HepG2 (cell line): ENCODE measurements around the gene SYT13. TPM values are rescaled to one million over a fixed set of nuclear protein-coding genes. Genes with fewer than 3 reads are reported as not detected.

Experiments
- ATAC-seq: fragments of 200-7000 bp; cut with Tn5 transposase; 3 replicates; pipeline ENCODE4 v1.9.1; 2020; ENCODE audit warnings: mild to moderate bottlenecking, moderate library complexity
- BruUV-seq: library from RNA; stranded (reverse); fragments of 400-500 nt; replicated peaks from 2 replicates; lab custom pipeline; 2021; lab: Mats Ljungman, UMichigan
- CTCF ChIA-PET: fragments of 300-600 bp; formaldehyde crosslinking; extraction: SDS; loops from one replicate; lab custom pipeline; 2021; ENCODE audit warnings: low total read pairs, inconsistent platforms, low intra/inter-chr PET ratio; lab: Yijun Ruan, JAX
- POLR2A ChIA-PET: fragments of 350-600 bp; sonication (Branson Sonifier 250); formaldehyde crosslinking; loops from one replicate; lab custom pipeline; 2020; ENCODE audit warnings: antibody characterized with exemption, inconsistent platforms; lab: Yijun Ruan, JAX
- DNase-seq: peaks from one replicate; pipeline ENCODE4 v3.0.0-alpha.2; 2015; ENCODE audit warnings: low spot score
- FAIRE-seq: peaks from 3 replicates; lab custom pipeline; 2011; peaks lifted over from hg19 to GRCh38; lab: Jason Lieb, UNC
- H2AFZ ChIP-seq: one replicate; pipeline ENCODE4 v1.6.1; 2011; ENCODE audit warnings: low read length, inconsistent platforms
- H3K27ac ChIP-seq: fragments of 300-600 bp; 3 replicates; pipeline ENCODE4 v1.8.0; 2011; ENCODE audit warnings: mixed run types, mild to moderate bottlenecking, mixed read lengths, low read length, inconsistent platforms; ENCODE audit not compliant: insufficient read depth; ENCODE audit errors: extremely low read length
- H3K27me3 ChIP-seq, 2 experiments: fragments of 200-600 bp in 1 of 2; 2 replicates in 1 of 2; 3 replicates in 1 of 2; pipeline versions ENCODE4 v1.6.0 to v1.8.0; 2011; ENCODE audit warnings: low read length in 2 of 2, mild to moderate bottlenecking in 2 of 2, moderate library complexity in 2 of 2, inconsistent platforms in 1 of 2; ENCODE audit not compliant: insufficient read depth in 2 of 2, control insufficient read depth in 1 of 2
- H3K36me3 ChIP-seq, 2 experiments: fragments of 200-600 bp in 1 of 2; replicated peaks in 1 of 2; 2 replicates in 1 of 2; 3 replicates in 1 of 2; pipeline versions ENCODE4 v1.5.1 to v1.8.0; 2011; ENCODE audit warnings: low read length in 2 of 2, inconsistent platforms in 1 of 2; ENCODE audit not compliant: insufficient read depth in 2 of 2, control insufficient read depth in 1 of 2
- H3K4me1 ChIP-seq: 2 replicates; pipeline ENCODE4 v1.5.1; 2012; ENCODE audit warnings: low read length, inconsistent platforms; ENCODE audit not compliant: insufficient read depth
- H3K4me2 ChIP-seq: 2 replicates; pipeline ENCODE4 v1.6.0; 2011; ENCODE audit warnings: low read depth, low read length, inconsistent platforms
- H3K4me3 ChIP-seq, 3 experiments: fragments of 200-600 bp in 1 of 3; sonication (generic), shearing (Covaris generic) in 1 of 3; replicated peaks in 1 of 3; 2 replicates each; pipeline ENCODE4 v1.5.1; 2011 to 2016; ENCODE audit warnings: low read length in 3 of 3, inconsistent platforms in 2 of 3, low read depth in 2 of 3, mild to moderate bottlenecking in 2 of 3, control low read depth in 1 of 3, mixed read lengths in 1 of 3; ENCODE audit not compliant: insufficient read depth in 1 of 3
- H3K79me2 ChIP-seq: one replicate; pipeline ENCODE4 v1.6.1; 2011; ENCODE audit warnings: low read length, inconsistent platforms; ENCODE audit not compliant: insufficient read depth
- H3K9ac ChIP-seq: 2 replicates; pipeline ENCODE4 v1.6.0; 2011; ENCODE audit warnings: mild to moderate bottlenecking, low read depth, low read length, inconsistent platforms; ENCODE audit not compliant: insufficient read depth
- H3K9me3 ChIP-seq: 2 replicates; pipeline ENCODE4 v1.5.1; 2012; ENCODE audit warnings: mild to moderate bottlenecking, low read length
- H4K20me1 ChIP-seq: 2 replicates; pipeline ENCODE4 v1.6.0; 2011; ENCODE audit warnings: inconsistent platforms, mild to moderate bottlenecking, low read length, moderate library complexity; ENCODE audit not compliant: insufficient read depth
- FLYWCH1 ChIP-seq: sonication (generic); formaldehyde crosslinking; IDR thresholded peaks from 2 replicates; pipeline ENCODE4 v1.8.1; 2023; ENCODE audit warnings: mild to moderate bottlenecking, missing genetic modification reagents
- KAT2B ChIP-seq: fragments of 150-350 bp; IDR thresholded peaks from 2 replicates; pipeline ENCODE4 v1.6.1; 2014; ENCODE audit warnings: low read depth, low read length, borderline replicate concordance
- MAX ChIP-seq: IDR thresholded peaks from 2 replicates; pipeline ENCODE4 v1.6.1; 2012; ENCODE audit warnings: inconsistent platforms
- MED8 ChIP-seq: sonication (generic); formaldehyde crosslinking; IDR thresholded peaks from 2 replicates; pipeline ENCODE4 v1.8.1; 2023; ENCODE audit warnings: mild to moderate bottlenecking, missing genetic modification reagents; ENCODE audit not compliant: insufficient replicate concordance
- NFKB2 ChIP-seq: sonication (generic); formaldehyde crosslinking; IDR thresholded peaks from 2 replicates; pipeline ENCODE4 v1.4.0; 2020; ENCODE audit warnings: missing genetic modification reagents, borderline replicate concordance
- POGK ChIP-seq: sonication (generic); formaldehyde crosslinking; conservative IDR thresholded peaks from 2 replicates; pipeline ENCODE4 v1.8.0; 2022; ENCODE audit warnings: mild to moderate bottlenecking, moderate library complexity, missing genetic modification reagents
- RBM39 ChIP-seq: fragments of 200-400 bp; formaldehyde crosslinking; IDR thresholded peaks from one replicate; pipeline ENCODE4 v1.6.1; 2018; ENCODE audit warnings: antibody characterized with exemption, mild to moderate bottlenecking, low read depth, low read length; ENCODE audit not compliant: poor library complexity, severe bottlenecking
- ZBTB44 ChIP-seq: sonication (generic); formaldehyde crosslinking; IDR thresholded peaks from 2 replicates; pipeline ENCODE4 v1.4.0; 2020; ENCODE audit warnings: missing genetic modification reagents
- ZNF317 ChIP-seq: sonication (generic); formaldehyde crosslinking; IDR thresholded peaks from 2 replicates; pipeline ENCODE4 v1.5.0; 2020; ENCODE audit warnings: mild to moderate bottlenecking, missing genetic modification reagents
- ZNF34 ChIP-seq: sonication (generic); formaldehyde crosslinking; IDR thresholded peaks from 2 replicates; pipeline ENCODE4 v1.4.0; 2020; ENCODE audit warnings: mild to moderate bottlenecking, missing genetic modification reagents, borderline replicate concordance
- ZNF367 ChIP-seq: sonication (generic); formaldehyde crosslinking; IDR thresholded peaks from 2 replicates; pipeline ENCODE4 v1.4.0; 2020; ENCODE audit warnings: missing genetic modification reagents, borderline replicate concordance
- ZNF446 ChIP-seq: sonication (generic); formaldehyde crosslinking; IDR thresholded peaks from 2 replicates; pipeline ENCODE4 v1.5.0; 2020; ENCODE audit warnings: mild to moderate bottlenecking, missing genetic modification reagents
- ZNF570 ChIP-seq: sonication (generic); formaldehyde crosslinking; IDR thresholded peaks from 2 replicates; pipeline ENCODE4 v1.4.0; 2020; ENCODE audit warnings: mild to moderate bottlenecking, missing genetic modification reagents, borderline replicate concordance
- ZNF761 ChIP-seq: sonication (generic); formaldehyde crosslinking; conservative IDR thresholded peaks from 2 replicates; pipeline ENCODE4 v1.4.0; 2020; ENCODE audit warnings: mild to moderate bottlenecking, missing genetic modification reagents
- ZNF792 ChIP-seq: IDR thresholded peaks from 2 replicates; pipeline ENCODE4 v1.6.1; 2016
- ZNF878 ChIP-seq: sonication (generic); formaldehyde crosslinking; IDR thresholded peaks from 2 replicates; pipeline ENCODE4 v1.8.1; 2023; ENCODE audit warnings: mild to moderate bottlenecking, missing genetic modification reagents, moderate library complexity
- WGBS: methylation state at CpG from one replicate; pipeline ENCODE4 v1.1.6; 2017; ENCODE audit warnings: low lambda C conversion rate; 5-methylcytosine and 5-hydroxymethylcytosine counted together
- in situ Hi-C: cut with HindIII; loops from 2 replicates; pipeline ENCODE4 v1.10.0; 2017; ENCODE audit warnings: low pct_unique_long_range_greater_than_20kb; ENCODE audit not compliant: extremely low pct_ligation_motif_present
- intact Hi-C: fragments of 100-400 bp; cut with micrococcal nuclease; formaldehyde crosslinking; loops from one replicate; pipeline ENCODE4 v1.10.0; 2022; ENCODE audit not compliant: unreplicated experiment
- polyA plus RNA-seq, 8 experiments: library from polyadenylated mRNA; depleted of rRNA in 3 of 8; stranded (reverse) in 7 of 8; unstranded in 1 of 8; fragments of >200 nt; fragmentation: Illumina TruSeq in 4 of 8; extraction: Trizol in 4 of 8; gene quantifications; 2 replicates each; pipeline versions ENCODE4 v1.2.1 to v1.2.3, GENCODE V29; 2011 to 2016; ENCODE audit warnings: low read depth in 4 of 8, missing spikeins in 1 of 8, mixed read lengths in 1 of 8; ENCODE audit not compliant: insufficient read depth in 1 of 8
- total RNA-seq, 5 experiments: library from RNA; depleted of rRNA; stranded (reverse); fragments of >200 nt; fragmentation: Illumina TruSeq; extraction: Trizol; gene quantifications; 2 replicates each; pipeline ENCODE4 v1.2.3, GENCODE V29; 2016; ENCODE audit warnings: low read depth in 1 of 5
- TF ChIP-seq, protein P1 (sequence below): fragments of 450-650 bp; IDR thresholded peaks from 2 replicates; pipeline ENCODE4 v1.6.1; 2017; ENCODE audit warnings: mild to moderate bottlenecking

The SYT13 gene
- total and polyA plus RNA-seq, 2 of the 13 experiments (the other 11 are each of a cell fraction or from before 2014, with no cell fraction given), result 0.02 to 0.13 TPM

- Histone ChIP-seq H3K9ac (no peak overlapping the region), H3K79me2 (no peaks in the 10 kb centered on the region), H2AFZ (no peak overlapping the region), H3K4me1 (no peaks in the 10 kb centered on the region), H3K27me3 (peaks cover 4 to 36% of the 10 kb centered on the region in 2 experiments; a peak in 3 of 5 replicates), H3K36me3 (no peaks in the 10 kb centered on the region), H3K9me3 (no peaks in the 10 kb centered on the region), H3K27ac (no peak overlapping the region), H4K20me1 (no peaks in the 10 kb centered on the region)
- BruUV-seq, result no TSS peak
- FAIRE-seq, result no peak
- in situ Hi-C loops, result no loop called here
- POLR2A ChIA-PET, result no interaction called here
- intact Hi-C loops, result no loop called here
- TF ChIP-seq KAT2B, result no peak
- no peak for TF ChIP-seq ZNF878 (CRISPR knock-in tag)
- TF ChIP-seq POGK, result no peak
- no peak for TF ChIP-seq ZNF446 (CRISPR knock-in tag)
- TF ChIP-seq ZNF317 (CRISPR knock-in tag), result no peak
- no peak for TF ChIP-seq ZNF761
- no peak for TF ChIP-seq ZNF367 (CRISPR knock-in tag)
- no peak for TF ChIP-seq ZNF792 (CRISPR knock-in tag)
- TF ChIP-seq RBM39, result no peak
- no peak for TF ChIP-seq NFKB2
- TF ChIP-seq, protein P1, sequence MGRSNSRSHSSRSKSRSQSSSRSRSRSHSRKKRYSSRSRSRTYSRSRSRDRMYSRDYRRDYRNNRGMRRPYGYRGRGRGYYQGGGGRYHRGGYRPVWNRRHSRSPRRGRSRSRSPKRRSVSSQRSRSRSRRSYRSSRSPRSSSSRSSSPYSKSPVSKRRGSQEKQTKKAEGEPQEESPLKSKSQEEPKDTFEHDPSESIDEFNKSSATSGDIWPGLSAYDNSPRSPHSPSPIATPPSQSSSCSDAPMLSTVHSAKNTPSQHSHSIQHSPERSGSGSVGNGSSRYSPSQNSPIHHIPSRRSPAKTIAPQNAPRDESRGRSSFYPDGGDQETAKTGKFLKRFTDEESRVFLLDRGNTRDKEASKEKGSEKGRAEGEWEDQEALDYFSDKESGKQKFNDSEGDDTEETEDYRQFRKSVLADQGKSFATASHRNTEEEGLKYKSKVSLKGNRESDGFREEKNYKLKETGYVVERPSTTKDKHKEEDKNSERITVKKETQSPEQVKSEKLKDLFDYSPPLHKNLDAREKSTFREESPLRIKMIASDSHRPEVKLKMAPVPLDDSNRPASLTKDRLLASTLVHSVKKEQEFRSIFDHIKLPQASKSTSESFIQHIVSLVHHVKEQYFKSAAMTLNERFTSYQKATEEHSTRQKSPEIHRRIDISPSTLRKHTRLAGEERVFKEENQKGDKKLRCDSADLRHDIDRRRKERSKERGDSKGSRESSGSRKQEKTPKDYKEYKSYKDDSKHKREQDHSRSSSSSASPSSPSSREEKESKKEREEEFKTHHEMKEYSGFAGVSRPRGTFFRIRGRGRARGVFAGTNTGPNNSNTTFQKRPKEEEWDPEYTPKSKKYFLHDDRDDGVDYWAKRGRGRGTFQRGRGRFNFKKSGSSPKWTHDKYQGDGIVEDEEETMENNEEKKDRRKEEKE, result no peak
- TF ChIP-seq ZNF570 (CRISPR knock-in tag), result no peak
- no peak for TF ChIP-seq MAX
- TF ChIP-seq FLYWCH1 (CRISPR knock-in tag), result no peak
- no peak for TF ChIP-seq MED8 (CRISPR knock-in tag)
- no peak for TF ChIP-seq ZNF34 (CRISPR knock-in tag)
- TF ChIP-seq ZBTB44 (CRISPR knock-in tag), result no peak
- TF ChIP-seq, all 625 proteins: peak for 0
- no peak overlapping the region for H3K4me2 ChIP-seq
- ATAC-seq, result no peak
- H3K4me3 ChIP-seq, result no peak overlapping the region
- no peak for DNase-seq
- 0% methylated on average over 5 of the region's 5 CpGs for WGBS
- CTCF ChIA-PET, result no interaction called here
Observed at GRCh38 chr11:45305874-45306623, 19.9 kb upstream of the SYT13 start.
